Measurements from ENCODE around the gene RHOH. TPM values are rescaled to one million over a fixed set of nuclear protein-coding genes. Genes with fewer than 3 reads are reported as not detected.
"Not testable (repeated sequence)": the region's sequence is repeated elsewhere in the genome, so short reads cannot be mapped to it uniquely, and the experiment has no call there.

Gene RHOH
- total RNA-seq (2014; rRNA removed; shearing (Covaris generic)) = not detected in 2 replicates
- 0.24 TPM in 1 of 2 replicates, not detected in the other for polyA plus RNA-seq (2016; fragmentation: Nextera tagmentation; extraction: Ambion mirVana)

- H3K4me3 ChIP-seq = no peak within 1 kb of the TSS
- no peaks in the 10 kb centered on the region for H3K27me3 ChIP-seq (replicated peaks; ENCODE audit: insufficient read depth)
- H3F3A ChIP-seq (ENCODE audit: insufficient read depth) = no peaks in the 10 kb centered on the region
- TF ChIP-seq EZH2 (IDR thresholded peaks at IDR 0.05; ENCODE audit: insufficient read depth, poor library complexity, severe bottlenecking) (no peak), EZH2phosphoT487 (IDR thresholded peaks at IDR 0.05; ENCODE audit: insufficient read depth, low read depth) (no peak)
- H3K27ac ChIP-seq = no peak within 1 kb of the TSS
- no peaks in the 10 kb centered on the region for H3K9me2 ChIP-seq (ENCODE audit: insufficient read depth)
- no peak for DNase-seq
- in situ Hi-C loops (cut with MboI) = no loop called here
- H3K4me2 ChIP-seq (ENCODE audit: unreplicated experiment) = no peak within 1 kb of the TSS
- H2AFZ ChIP-seq = no peak within 1 kb of the TSS
- no peaks in the 10 kb centered on the region for H3K4me1 ChIP-seq (ENCODE audit: insufficient read depth)
- no peaks in the 10 kb centered on the region for H4K20me1 ChIP-seq (ENCODE audit: insufficient read depth)
- no peaks in the 10 kb centered on the region for H3K9me3 ChIP-seq (ENCODE audit: low read depth)
- no peak within 1 kb of the TSS for H3K9ac ChIP-seq
- WGBS, 2 experiments (ENCODE audit: low coverage in 1 of 2, low lambda C conversion rate in 2 of 2, missing lambda C conversion rate in 2 of 2) = 59 to 62% methylated on average over 14 of the region's 14 CpGs
- no peaks in the 10 kb centered on the region for H3K79me2 ChIP-seq (ENCODE audit: insufficient read depth)
- H3K36me3 ChIP-seq (ENCODE audit: low read depth) = no peaks in the 10 kb centered on the region
Observed at GRCh38 chr4:40196724-40197281, at the start of gene RHOH. Gene RHOH, plus strand, starts transcription at chr4:40197031. Its CDS starts 46,356 bp downstream, at chr4:40243387.

- H3F3A ChIP-seq (ENCODE audit: insufficient read depth); H3K9me3 ChIP-seq (ENCODE audit: low read depth); H2AFZ ChIP-seq; H3K9ac ChIP-seq; H3K9me2 ChIP-seq (ENCODE audit: insufficient read depth); DNase-seq; H3K27me3 ChIP-seq (replicated peaks; ENCODE audit: insufficient read depth); H3K36me3 ChIP-seq (ENCODE audit: low read depth); H3K79me2 ChIP-seq (ENCODE audit: insufficient read depth); H3K4me1 ChIP-seq (ENCODE audit: insufficient read depth); H3K4me3 ChIP-seq; H3K27ac ChIP-seq; H3K4me2 ChIP-seq (ENCODE audit: unreplicated experiment); H4K20me1 ChIP-seq (ENCODE audit: insufficient read depth): not testable (repeated sequence)
- in situ Hi-C loops (cut with MboI) = loop anchor here (10.0 kb wide), 1 partner anchor 167 kb away; no protein-coding TSS in a partner anchor
- WGBS, 2 experiments (ENCODE audit: low coverage in 1 of 2, low lambda C conversion rate in 2 of 2, missing lambda C conversion rate in 2 of 2) = 94% methylated on average over 26 of the region's 31 CpGs; no CpG with 5 or more reads in 1 of the 2 experiments
Observed at GRCh38 chr4:40147490-40147889, 49.3 kb upstream of the RHOH start.

- H3K27me3 ChIP-seq (replicated peaks; ENCODE audit: insufficient read depth) = no peaks in the 10 kb centered on the region
- no peaks in the 10 kb centered on the region for H3K36me3 ChIP-seq (ENCODE audit: low read depth)
- no peak overlapping the region for H3K27ac ChIP-seq
- H3K4me1 ChIP-seq (ENCODE audit: insufficient read depth) = no peaks in the 10 kb centered on the region
- no peaks in the 10 kb centered on the region for H3K9me2 ChIP-seq (ENCODE audit: insufficient read depth)
- no peak overlapping the region for H3K4me2 ChIP-seq (ENCODE audit: unreplicated experiment)
- in situ Hi-C loops (cut with MboI) = loop anchor here (10.0 to 25.0 kb wide), 2 partner anchors 165 to 562 kb away; no protein-coding TSS in a partner anchor
- H3K9me3 ChIP-seq (ENCODE audit: low read depth) = no peaks in the 10 kb centered on the region
- H3K4me3 ChIP-seq = no peak overlapping the region
- H4K20me1 ChIP-seq (ENCODE audit: insufficient read depth) = no peaks in the 10 kb centered on the region
- H3F3A ChIP-seq (ENCODE audit: insufficient read depth) = no peaks in the 10 kb centered on the region
- H3K79me2 ChIP-seq (ENCODE audit: insufficient read depth) = no peaks in the 10 kb centered on the region
- DNase-seq = peak; percentile 70
- H3K9ac ChIP-seq = no peak overlapping the region
- no peak for TF ChIP-seq EZH2 (IDR thresholded peaks at IDR 0.05; ENCODE audit: insufficient read depth, poor library complexity, severe bottlenecking)
- no peak for TF ChIP-seq EZH2phosphoT487 (IDR thresholded peaks at IDR 0.05; ENCODE audit: insufficient read depth, low read depth)
- 65 to 68% methylated on average over 3 of the region's 3 CpGs for WGBS, 2 experiments (ENCODE audit: low coverage in 1 of 2, low lambda C conversion rate in 2 of 2, missing lambda C conversion rate in 2 of 2)
- H2AFZ ChIP-seq = no peak overlapping the region
Observed at GRCh38 chr4:40149960-40150385, 46.9 kb upstream of the RHOH start.

- in situ Hi-C loops (cut with MboI) = loop anchor here (25.0 kb wide), 1 partner anchor 561 kb away; no protein-coding TSS in a partner anchor
- Histone ChIP-seq H3K27me3 (replicated peaks; ENCODE audit: insufficient read depth) (no peaks in the 10 kb centered on the region), H3K4me1 (ENCODE audit: insufficient read depth) (no peaks in the 10 kb centered on the region), H3K4me2 (ENCODE audit: unreplicated experiment) (no peak overlapping the region), H3K36me3 (ENCODE audit: low read depth) (no peaks in the 10 kb centered on the region), H3K27ac (no peak overlapping the region), H2AFZ (no peak overlapping the region), H3K9me2 (ENCODE audit: insufficient read depth) (no peaks in the 10 kb centered on the region), H4K20me1 (ENCODE audit: insufficient read depth) (no peaks in the 10 kb centered on the region), H3K9me3 (ENCODE audit: low read depth) (no peaks in the 10 kb centered on the region), H3K4me3 (no peak overlapping the region), H3F3A (ENCODE audit: insufficient read depth) (no peaks in the 10 kb centered on the region), H3K9ac (no peak overlapping the region), H3K79me2 (ENCODE audit: insufficient read depth) (no peaks in the 10 kb centered on the region)
- 90 to 93% methylated on average over 3 of the region's 3 CpGs for WGBS, 2 experiments (ENCODE audit: low coverage in 1 of 2, low lambda C conversion rate in 2 of 2, missing lambda C conversion rate in 2 of 2)
- no peak for DNase-seq
- no peak for TF ChIP-seq EZH2phosphoT487 (IDR thresholded peaks at IDR 0.05; ENCODE audit: insufficient read depth, low read depth)
- TF ChIP-seq EZH2 (IDR thresholded peaks at IDR 0.05; ENCODE audit: insufficient read depth, poor library complexity, severe bottlenecking) = no peak
Observed at GRCh38 chr4:40150932-40151331, 45.9 kb upstream of the RHOH start.

Measured in GM23248 (cell line).